ENCODE results near the gene WDFY3.

WDFY3 gene

GRCh38 chr4:84887824-84888223, 78.7 kb downstream of the WDFY3 start:
- no peak for TF ChIP-seq CTCF (IDR thresholded peaks at IDR 0.05; ENCODE audit: low read depth, low read length)
- H3K4me3 ChIP-seq (replicated peaks in 1 of 2; ENCODE audit: low read depth in 2 of 2, low read length in 2 of 2) = no peak overlapping the region
- peak; percentile 59 to 83 for DNase-seq (ENCODE audit: low read depth in 2 of 2)

- peak in 1 of 2 donors; percentile 77 for DNase-seq (ENCODE audit: low read depth in 2 of 2)
- H3K4me3 ChIP-seq (replicated peaks in 1 of 2; ENCODE audit: low read depth in 2 of 2, low read length in 2 of 2) = no peak overlapping the region
- no peak for TF ChIP-seq CTCF (IDR thresholded peaks at IDR 0.05; ENCODE audit: low read depth, low read length)
Measured at GRCh38 chr4:84879651-84880200, 86.8 kb downstream of the WDFY3 start.

GRCh38 chr4:84878546-84878945, 87.9 kb downstream of the WDFY3 start:
- no peak for TF ChIP-seq CTCF (IDR thresholded peaks at IDR 0.05; ENCODE audit: low read depth, low read length)
- peak in 1 of 2 donors; percentile 64 for DNase-seq (ENCODE audit: low read depth in 2 of 2)

GRCh38 chr4:84878090-84878489, 88.4 kb downstream of the WDFY3 start:
- no peak for TF ChIP-seq CTCF (IDR thresholded peaks at IDR 0.05; ENCODE audit: low read depth, low read length)
- DNase-seq (ENCODE audit: low read depth in 2 of 2) = peak; percentile 68 to 96
- H3K4me3 ChIP-seq (replicated peaks in 1 of 2; ENCODE audit: low read depth in 2 of 2, low read length in 2 of 2) = no peak overlapping the region

More at GRCh38 chr4:84878546-84878945, 87.9 kb downstream of the WDFY3 start:
- no peak overlapping the region for H3K4me3 ChIP-seq (replicated peaks in 1 of 2; ENCODE audit: low read depth in 2 of 2, low read length in 2 of 2)

GRCh38 chr4:84877051-84877833, 89.2 kb downstream of the WDFY3 start:
- no peak for TF ChIP-seq CTCF (IDR thresholded peaks at IDR 0.05; ENCODE audit: low read depth, low read length)
- no peak overlapping the region for H3K4me3 ChIP-seq (replicated peaks in 1 of 2; ENCODE audit: low read depth in 2 of 2, low read length in 2 of 2)
- DNase-seq (ENCODE audit: low read depth in 2 of 2) = peak; percentile 35 to 90

GRCh38 chr4:84875636-84876371, 90.7 kb downstream of the WDFY3 start:
- H3K4me3 ChIP-seq (replicated peaks in 1 of 2; ENCODE audit: low read depth in 2 of 2, low read length in 2 of 2) = no peak overlapping the region
- peak; percentile 51 to 54 for DNase-seq (ENCODE audit: low read depth in 2 of 2)
- no peak for TF ChIP-seq CTCF (IDR thresholded peaks at IDR 0.05; ENCODE audit: low read depth, low read length)

Data from cardiac fibroblast (primary cell).